ENCODE results near the gene ENDOD1. TPM values are rescaled to one million over a fixed set of nuclear protein-coding genes. Genes with fewer than 3 reads are reported as not detected.
A peak's percentile ranks its signal among the peaks of the same experiment; 100 is the strongest.

ENDOD1 gene
- total and polyA plus RNA-seq, 4 experiments from 2014 or later = 7.2 to 13.3 (median 11.6) TPM

DNA sequence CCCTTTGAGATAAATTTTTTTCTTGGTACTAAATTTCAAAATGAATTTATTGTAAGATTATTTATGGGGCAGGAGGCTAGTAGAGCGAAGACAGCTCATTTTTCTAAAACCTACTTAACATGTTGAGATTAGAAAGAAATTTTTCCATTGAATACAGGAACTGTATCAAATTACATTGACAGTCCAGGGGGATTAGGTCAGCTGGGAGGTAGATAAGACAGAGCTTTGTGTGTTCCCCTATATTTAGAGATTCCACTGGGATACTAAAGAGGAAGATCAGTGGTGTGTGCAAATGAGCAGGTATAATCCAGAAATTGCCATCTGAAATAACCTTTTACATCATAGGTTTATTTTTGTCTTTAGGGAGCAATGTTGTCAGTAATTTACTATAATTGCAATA is 32.1 kb downstream of the ENDOD1 start:
- Mint-ChIP-seq H3K27ac (no peak overlapping the region), H3K9me3 (peaks cover 0 to 6% (median 0%) of the 10 kb centered on the region in 8 donors), H3K27me3 (no peaks in the 10 kb centered on the region), H3K36me3 (peaks cover 7% of the 10 kb centered on the region in 2 donors), H3K4me3 (no peak overlapping the region), H3K4me1 (peaks cover 0 to 9% (median 2%) of the 10 kb centered on the region in 4 donors)
- Histone ChIP-seq H3K36me3 (ENCODE audit: insufficient read depth, low read length) (no peaks in the 10 kb centered on the region), H3K9me3 (ENCODE audit: control insufficient read depth in 1 of 2, low read length in 2 of 2) (no peaks in the 10 kb centered on the region), H3K27ac (ENCODE audit: low read depth, low read length) (no peak overlapping the region), H3K4me1 (ENCODE audit: insufficient read depth, low read length) (no peaks in the 10 kb centered on the region), H3K27me3 (ENCODE audit: insufficient read depth, low read length) (no peaks in the 10 kb centered on the region), H3K4me3 (ENCODE audit: low read length in 2 of 2) (no peak overlapping the region)
- POLR2A ChIA-PET (ENCODE audit: partially characterized antibody) = no interaction called here
- CTCF ChIA-PET (ENCODE audit: partially characterized antibody) = no interaction called here
- DNase-seq = no peak
- intact Hi-C loops (cut with micrococcal nuclease) = no loop called here

DNA sequence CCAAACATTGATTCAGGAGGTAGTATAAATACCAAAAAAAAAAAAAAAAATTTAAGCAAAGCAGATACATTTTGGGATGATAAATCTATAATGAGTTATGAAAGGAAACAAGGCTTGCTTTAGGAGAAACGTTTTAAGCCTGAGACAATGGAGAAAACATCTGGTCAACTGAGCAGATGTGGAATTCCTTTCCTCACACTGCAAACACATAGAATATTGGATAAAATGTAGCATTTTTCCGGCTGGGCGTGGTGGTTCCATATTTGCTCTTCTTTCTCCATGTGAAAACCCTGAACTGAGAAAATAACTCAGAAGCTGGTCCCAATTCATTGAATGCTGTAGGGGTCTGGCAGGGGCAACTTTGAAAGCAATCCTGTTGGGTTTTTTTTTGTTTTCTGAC is 33.9 kb downstream of the ENDOD1 start:
- H3K36me3 Mint-ChIP-seq = peaks cover 13 to 14% of the 10 kb centered on the region in 2 donors
- H3K4me1 Mint-ChIP-seq = peaks cover 0 to 6% (median 1%) of the 10 kb centered on the region in 4 donors
- peaks cover 4% of the 10 kb centered on the region for H3K36me3 ChIP-seq (ENCODE audit: insufficient read depth, low read length)
- H3K4me3 ChIP-seq (ENCODE audit: low read length in 2 of 2) = no peak overlapping the region
- CTCF ChIA-PET (ENCODE audit: partially characterized antibody) = no interaction called here
- no peak overlapping the region for H3K27ac Mint-ChIP-seq
- no peak overlapping the region for H3K4me3 Mint-ChIP-seq
- no peaks in the 10 kb centered on the region for H3K27me3 ChIP-seq (ENCODE audit: insufficient read depth, low read length)
- H3K4me1 ChIP-seq (ENCODE audit: insufficient read depth, low read length) = no peaks in the 10 kb centered on the region
- H3K9me3 Mint-ChIP-seq = peaks cover 0 to 3% (median 0%) of the 10 kb centered on the region in 8 donors
- no peaks in the 10 kb centered on the region for H3K27me3 Mint-ChIP-seq
- no peaks in the 10 kb centered on the region for H3K9me3 ChIP-seq (ENCODE audit: control insufficient read depth in 1 of 2, low read length in 2 of 2)
- no peak overlapping the region for H3K27ac ChIP-seq (ENCODE audit: low read depth, low read length)
- intact Hi-C loops (cut with micrococcal nuclease) = no loop called here
- POLR2A ChIA-PET (ENCODE audit: partially characterized antibody) = no interaction called here
- DNase-seq = no peak

DNA sequence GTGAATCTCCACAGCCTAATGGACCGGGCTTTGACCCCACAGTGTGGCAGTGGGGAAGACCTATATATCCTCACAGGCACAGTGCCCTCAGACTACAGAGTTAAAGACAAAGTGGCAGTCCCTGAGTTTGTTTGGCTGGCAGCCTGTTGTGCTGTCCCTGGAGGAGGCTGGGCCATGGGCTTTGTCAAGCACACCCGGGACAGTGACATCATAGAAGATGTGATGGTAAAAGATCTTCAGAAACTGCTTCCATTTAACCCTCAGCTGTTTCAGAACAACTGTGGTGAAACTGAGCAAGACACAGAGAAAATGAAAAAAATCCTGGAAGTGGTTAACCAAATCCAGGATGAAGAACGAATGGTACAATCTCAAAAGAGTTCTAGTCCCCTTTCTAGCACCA is 39.0 kb downstream of the ENDOD1 start:
- POLR2A ChIA-PET (ENCODE audit: partially characterized antibody) = no interaction called here
- Mint-ChIP-seq H3K4me3 (no peak overlapping the region), H3K9me3 (no peaks in the 10 kb centered on the region), H3K4me1 (peaks cover 0 to 2% (median 0%) of the 10 kb centered on the region in 4 donors), H3K36me3 (peaks cover 33 to 39% of the 10 kb centered on the region in 2 donors), H3K27me3 (no peaks in the 10 kb centered on the region), H3K27ac (peak overlapping the region in 2 of 7 donors; percentile 29 to 48)
- DNase-seq = no peak
- H3K4me3 ChIP-seq (ENCODE audit: low read length in 2 of 2) = no peak overlapping the region
- H3K27ac ChIP-seq (ENCODE audit: low read depth, low read length) = no peak overlapping the region
- intact Hi-C loops (cut with micrococcal nuclease) = no loop called here
- H3K36me3 ChIP-seq (ENCODE audit: insufficient read depth, low read length) = peaks cover 16% of the 10 kb centered on the region
- no peaks in the 10 kb centered on the region for H3K4me1 ChIP-seq (ENCODE audit: insufficient read depth, low read length)
- CTCF ChIA-PET (ENCODE audit: partially characterized antibody) = no interaction called here
- H3K27me3 ChIP-seq (ENCODE audit: insufficient read depth, low read length) = no peaks in the 10 kb centered on the region
- H3K9me3 ChIP-seq (ENCODE audit: control insufficient read depth in 1 of 2, low read length in 2 of 2) = no peaks in the 10 kb centered on the region

DNA sequence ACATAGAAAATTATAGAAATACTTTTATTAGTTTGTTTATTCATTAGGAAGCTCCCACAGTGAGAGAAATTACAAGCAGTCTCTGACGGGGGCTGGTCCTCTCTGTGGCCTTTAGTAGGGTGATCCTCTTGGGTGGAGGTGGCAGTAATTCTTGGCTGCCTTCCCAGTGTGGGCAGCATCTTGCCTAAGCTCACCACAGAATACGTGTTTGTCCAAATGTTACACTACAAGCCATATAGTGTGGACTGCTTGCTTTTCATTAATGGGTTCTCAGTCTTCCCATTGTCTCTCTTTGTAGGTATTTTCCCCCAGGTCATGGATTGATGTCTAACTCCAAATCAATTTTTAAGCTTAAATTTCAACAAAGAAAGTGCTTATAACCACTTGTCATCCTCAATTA is 43.3 kb downstream of the ENDOD1 start:
- DNase-seq = no peak
- Mint-ChIP-seq H3K4me1 (peaks cover 0 to 2% (median 0%) of the 10 kb centered on the region in 4 donors), H3K9me3 (peaks cover 0 to 3% (median 0%) of the 10 kb centered on the region in 8 donors), H3K27ac (no peak overlapping the region), H3K27me3 (no peaks in the 10 kb centered on the region), H3K36me3 (peaks cover 29 to 34% of the 10 kb centered on the region in 2 donors), H3K4me3 (no peak overlapping the region)
- Histone ChIP-seq H3K4me3 (ENCODE audit: low read length in 2 of 2) (no peak overlapping the region), H3K36me3 (ENCODE audit: insufficient read depth, low read length) (peaks cover 16% of the 10 kb centered on the region), H3K27me3 (ENCODE audit: insufficient read depth, low read length) (no peaks in the 10 kb centered on the region), H3K9me3 (ENCODE audit: control insufficient read depth in 1 of 2, low read length in 2 of 2) (no peaks in the 10 kb centered on the region), H3K27ac (ENCODE audit: low read depth, low read length) (no peak overlapping the region), H3K4me1 (ENCODE audit: insufficient read depth, low read length) (no peaks in the 10 kb centered on the region)
- ChIA-PET CTCF (ENCODE audit: partially characterized antibody) (interaction anchor here (1.1 kb wide), 1 partner anchor 44 kb away, joined by 3 read pairs; no protein-coding TSS in a partner anchor), POLR2A (ENCODE audit: partially characterized antibody) (no interaction called here)
- intact Hi-C loops (cut with micrococcal nuclease) = no loop called here

DNA sequence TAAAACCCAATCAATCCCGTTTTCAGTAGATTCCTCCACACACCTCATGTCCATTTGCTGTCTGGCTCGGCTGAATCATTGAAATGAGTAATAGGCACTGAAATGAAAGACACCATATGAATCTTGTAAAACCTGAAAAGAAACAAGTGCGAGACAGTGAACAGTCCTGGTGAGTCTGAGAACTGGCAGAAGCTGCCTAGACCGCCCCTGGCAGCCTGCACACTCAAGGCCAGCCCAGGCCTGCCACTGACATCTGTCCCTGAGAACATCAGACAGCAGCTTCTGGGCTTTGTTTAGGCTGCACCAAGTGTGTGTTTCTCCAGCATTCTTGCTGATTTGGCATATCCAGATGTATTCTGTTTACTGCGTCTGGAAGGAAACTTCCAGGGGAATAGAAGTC is 44.8 kb downstream of the ENDOD1 start:
- no peak overlapping the region for H3K4me3 ChIP-seq (ENCODE audit: low read length in 2 of 2)
- peaks cover 0 to 4% (median 0%) of the 10 kb centered on the region in 4 donors for H3K4me1 Mint-ChIP-seq
- no peak overlapping the region for H3K27ac Mint-ChIP-seq
- ChIA-PET POLR2A (ENCODE audit: partially characterized antibody) (no interaction called here), CTCF (ENCODE audit: partially characterized antibody) (no interaction called here)
- H3K36me3 Mint-ChIP-seq = peaks cover 17 to 22% of the 10 kb centered on the region in 2 donors
- H3K27me3 Mint-ChIP-seq = no peaks in the 10 kb centered on the region
- no peak overlapping the region for H3K27ac ChIP-seq (ENCODE audit: low read depth, low read length)
- H3K4me3 Mint-ChIP-seq = no peak overlapping the region
- peaks cover 0 to 3% (median 0%) of the 10 kb centered on the region in 8 donors for H3K9me3 Mint-ChIP-seq
- no peak for DNase-seq
- no peaks in the 10 kb centered on the region for H3K9me3 ChIP-seq (ENCODE audit: control insufficient read depth in 1 of 2, low read length in 2 of 2)
- H3K27me3 ChIP-seq (ENCODE audit: insufficient read depth, low read length) = no peaks in the 10 kb centered on the region
- peaks cover 3% of the 10 kb centered on the region for H3K36me3 ChIP-seq (ENCODE audit: insufficient read depth, low read length)
- no peaks in the 10 kb centered on the region for H3K4me1 ChIP-seq (ENCODE audit: insufficient read depth, low read length)
- intact Hi-C loops (cut with micrococcal nuclease) = no loop called here

DNA sequence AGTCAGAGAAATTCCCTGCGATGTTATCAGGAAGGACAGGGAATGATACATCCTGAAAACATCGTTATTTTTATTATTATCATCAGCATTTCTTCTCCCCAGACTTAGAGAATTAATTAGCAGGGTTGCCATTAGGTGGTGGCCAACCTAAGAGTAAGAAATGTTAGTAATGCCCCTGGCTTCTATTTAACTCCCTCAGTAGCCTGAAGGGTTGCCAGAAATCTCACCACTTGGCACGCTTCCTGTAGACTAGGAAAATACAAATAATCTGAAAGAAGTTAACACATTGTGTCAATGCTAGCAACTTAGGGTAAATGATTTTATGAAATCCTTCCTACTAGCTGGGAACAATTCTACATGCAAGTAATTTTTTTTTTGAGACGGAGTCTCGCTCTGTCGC is 45.5 kb downstream of the ENDOD1 start:
- no peak overlapping the region for H3K4me3 Mint-ChIP-seq
- H3K9me3 Mint-ChIP-seq = peaks cover 0 to 3% (median 0%) of the 10 kb centered on the region in 8 donors
- no peaks in the 10 kb centered on the region for H3K36me3 ChIP-seq (ENCODE audit: insufficient read depth, low read length)
- intact Hi-C loops (cut with micrococcal nuclease) = no loop called here
- ChIA-PET CTCF (ENCODE audit: partially characterized antibody) (interaction anchor here (3.2 kb wide), 1 partner anchor 64 kb away, joined by 10 read pairs; no protein-coding TSS in a partner anchor), POLR2A (ENCODE audit: partially characterized antibody) (no interaction called here)
- H3K27me3 Mint-ChIP-seq = no peaks in the 10 kb centered on the region
- no peak overlapping the region for H3K27ac ChIP-seq (ENCODE audit: low read depth, low read length)
- peaks cover 0 to 4% (median 0%) of the 10 kb centered on the region in 4 donors for H3K4me1 Mint-ChIP-seq
- peaks cover 12 to 16% of the 10 kb centered on the region in 2 donors for H3K36me3 Mint-ChIP-seq
- H3K4me3 ChIP-seq (ENCODE audit: low read length in 2 of 2) = no peak overlapping the region
- DNase-seq = no peak
- no peak overlapping the region for H3K27ac Mint-ChIP-seq
- no peaks in the 10 kb centered on the region for H3K27me3 ChIP-seq (ENCODE audit: insufficient read depth, low read length)
- no peaks in the 10 kb centered on the region for H3K9me3 ChIP-seq (ENCODE audit: control insufficient read depth in 1 of 2, low read length in 2 of 2)
- no peaks in the 10 kb centered on the region for H3K4me1 ChIP-seq (ENCODE audit: insufficient read depth, low read length)

DNA sequence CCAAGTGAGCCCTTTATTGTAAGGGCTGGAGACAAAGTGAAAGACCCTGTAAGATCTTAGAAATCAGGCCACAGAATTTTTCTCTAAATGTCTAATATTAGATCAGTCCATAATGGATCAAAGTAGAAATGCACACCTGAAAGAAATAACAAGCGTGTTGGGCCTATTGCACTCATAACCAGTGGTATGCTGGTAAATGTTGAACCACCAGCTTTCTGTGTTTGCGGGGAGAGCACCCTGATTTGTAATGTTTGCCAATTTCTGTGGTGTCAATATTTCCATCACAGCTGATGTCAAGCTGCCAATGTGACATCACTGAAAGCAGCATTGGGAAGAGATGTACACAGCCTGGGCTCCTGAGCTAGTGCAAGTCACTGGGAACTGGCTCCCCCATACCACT is 46.2 kb downstream of the ENDOD1 start:
- ChIA-PET CTCF (ENCODE audit: partially characterized antibody) (interaction anchor here (2.6 to 3.2 kb wide), 3 partner anchors 13 to 68 kb away, joined by 10 to 11 read pairs (median 11); partner anchors contain the start of gene SRSF8), POLR2A (ENCODE audit: partially characterized antibody) (interaction anchor here (1.5 kb wide), 1 partner anchor 68 kb away, joined by 3 read pairs; no protein-coding TSS in a partner anchor)
- Mint-ChIP-seq H3K27me3 (no peaks in the 10 kb centered on the region), H3K9me3 (peaks cover 0 to 3% (median 0%) of the 10 kb centered on the region in 8 donors), H3K4me1 (peaks cover 0 to 4% (median 0%) of the 10 kb centered on the region in 4 donors), H3K36me3 (peaks cover 11% of the 10 kb centered on the region in 2 donors), H3K4me3 (no peak overlapping the region), H3K27ac (no peak overlapping the region)
- DNase-seq = no peak
- no peaks in the 10 kb centered on the region for H3K36me3 ChIP-seq (ENCODE audit: insufficient read depth, low read length)
- no peak overlapping the region for H3K27ac ChIP-seq (ENCODE audit: low read depth, low read length)
- intact Hi-C loops (cut with micrococcal nuclease) = no loop called here
- H3K4me3 ChIP-seq (ENCODE audit: low read length in 2 of 2) = no peak overlapping the region
- no peaks in the 10 kb centered on the region for H3K27me3 ChIP-seq (ENCODE audit: insufficient read depth, low read length)
- H3K4me1 ChIP-seq (ENCODE audit: insufficient read depth, low read length) = no peaks in the 10 kb centered on the region
- H3K9me3 ChIP-seq (ENCODE audit: control insufficient read depth in 1 of 2, low read length in 2 of 2) = no peaks in the 10 kb centered on the region
